HL-60 (cell line): ENCODE measurements around the gene CHAD.

Experiments used
- DNase-seq, 2 experiments: peaks; one replicate each; pipeline ENCODE4 v3.0.0-alpha.2; 2010 to 2020; ENCODE audit warnings: low read depth in 1 of 2, low spot score in 1 of 2
- H3K27ac ChIP-seq: fragments of 250-450 bp; sonication (Bioruptor Pico); replicated peaks from 2 replicates; pipeline ENCODE4 v1.5.1; 2020; ENCODE audit warnings: mild to moderate bottlenecking, moderate library complexity
- H3K27me3 ChIP-seq: fragments of 250-450 bp; sonication (Bioruptor Pico); 2 replicates; pipeline ENCODE4 v1.5.1; 2021; ENCODE audit warnings: mild to moderate bottlenecking, moderate library complexity; ENCODE audit not compliant: insufficient read depth, poor library complexity, severe bottlenecking
- H3K4me3 ChIP-seq: replicated peaks from 2 replicates; pipeline ENCODE4 v1.5.1; 2011; ENCODE audit warnings: mild to moderate bottlenecking, control low read depth, low read length; ENCODE audit not compliant: insufficient read depth
- CTCF ChIP-seq: IDR thresholded peaks from one replicate; pipeline ENCODE4 v1.5.1; 2011; ENCODE audit warnings: low read length, control low read depth, inconsistent platforms; ENCODE audit not compliant: insufficient read depth
- GABPA ChIP-seq: IDR thresholded peaks from 2 replicates; pipeline ENCODE4 v1.6.1; 2012; ENCODE audit warnings: low read depth
- POLR2AphosphoS5 ChIP-seq: IDR thresholded peaks from 2 replicates; pipeline ENCODE4 v1.6.1; 2012; ENCODE audit warnings: low read depth
- REST ChIP-seq: IDR thresholded peaks from 2 replicates; pipeline ENCODE4 v1.6.1; 2012; ENCODE audit warnings: low read depth; ENCODE audit not compliant: insufficient replicate concordance
- SPI1 ChIP-seq: IDR thresholded peaks from 2 replicates; pipeline ENCODE4 v1.6.1; 2012; ENCODE audit warnings: low read depth, mild to moderate bottlenecking, borderline replicate concordance

The CHAD gene

GRCh38 chr17:50414808-50415207, 53.9 kb downstream of the CHAD start:
- Histone ChIP-seq H3K27me3 (no peaks in the 10 kb centered on the region), H3K4me3 (no peak overlapping the region), H3K27ac (no peak overlapping the region)
- no peak for DNase-seq
- TF ChIP-seq CTCF (no peak), REST (no peak), GABPA (no peak), POLR2AphosphoS5 (no peak), SPI1 (no peak)
